HG02852 (cell line): ENCODE data around the gene BAX.
A peak's percentile ranks its signal among the peaks of the same experiment; 100 is the strongest.
"Not testable (repeated sequence)": the region's sequence is repeated elsewhere in the genome, so short reads cannot be mapped to it uniquely, and the experiment has no call there.

Experiments used
- ATAC-seq: cut with Tn5 transposase; IDR thresholded peaks from one replicate; pipeline ENCODE4 v1.9.1; 2021; ENCODE audit warnings: mild to moderate bottlenecking, moderate library complexity; ENCODE audit not compliant: unreplicated experiment

The BAX gene

GRCh38 chr19:48954595-48955307, at the start of gene BAX:
Gene BAX (plus strand): TSS chr19:48954875. CDS start chr19:48954929, 54 bp downstream.
- ATAC-seq = peak; percentile 65

GRCh38 chr19:48905664-48906063, 49.0 kb upstream of the BAX start:
- no peak for ATAC-seq

GRCh38 chr19:48906324-48906723, 48.4 kb upstream of the BAX start:
- no peak for ATAC-seq

GRCh38 chr19:48907671-48908070, 47.0 kb upstream of the BAX start:
- no peak for ATAC-seq

GRCh38 chr19:48909424-48910077, 45.1 kb upstream of the BAX start:
- not testable (repeated sequence) for ATAC-seq

- no peak for ATAC-seq
Observed at GRCh38 chr19:48910803-48911202, 43.9 kb upstream of the BAX start.

GRCh38 chr19:48913114-48913889, 41.4 kb upstream of the BAX start:
- ATAC-seq = no peak

- no peak for ATAC-seq
Observed at GRCh38 chr19:48914181-48914580, 40.5 kb upstream of the BAX start.

- no peak for ATAC-seq
Observed at GRCh38 chr19:48915757-48916156, 38.9 kb upstream of the BAX start.

GRCh38 chr19:48918071-48918470, 36.6 kb upstream of the BAX start:
- ATAC-seq = no peak

GRCh38 chr19:48918801-48919247, 35.9 kb upstream of the BAX start:
- no peak for ATAC-seq

- ATAC-seq = not testable (repeated sequence)
Observed at GRCh38 chr19:48919271-48919670, 35.4 kb upstream of the BAX start.

GRCh38 chr19:48920949-48921348, 33.7 kb upstream of the BAX start:
- ATAC-seq = no peak

- no peak for ATAC-seq
Observed at GRCh38 chr19:48921721-48922500, 32.8 kb upstream of the BAX start.

- no peak for ATAC-seq
Observed at GRCh38 chr19:48922548-48923490, 31.9 kb upstream of the BAX start.

GRCh38 chr19:48925240-48925843, 29.3 kb upstream of the BAX start:
- ATAC-seq = no peak

- ATAC-seq = not testable (repeated sequence)
Observed at GRCh38 chr19:48925890-48926289, 28.8 kb upstream of the BAX start.

GRCh38 chr19:48926909-48927308, 27.8 kb upstream of the BAX start:
- ATAC-seq = no peak

GRCh38 chr19:48927692-48928091, 27.0 kb upstream of the BAX start:
- ATAC-seq = not testable (repeated sequence)
